Measurements from ENCODE around the gene LIPH. TPM values are rescaled to one million over a fixed set of nuclear protein-coding genes. Genes with fewer than 3 reads are reported as not detected.

The LIPH gene
- polyA plus RNA-seq, 3 donors, result not detected

DNA sequence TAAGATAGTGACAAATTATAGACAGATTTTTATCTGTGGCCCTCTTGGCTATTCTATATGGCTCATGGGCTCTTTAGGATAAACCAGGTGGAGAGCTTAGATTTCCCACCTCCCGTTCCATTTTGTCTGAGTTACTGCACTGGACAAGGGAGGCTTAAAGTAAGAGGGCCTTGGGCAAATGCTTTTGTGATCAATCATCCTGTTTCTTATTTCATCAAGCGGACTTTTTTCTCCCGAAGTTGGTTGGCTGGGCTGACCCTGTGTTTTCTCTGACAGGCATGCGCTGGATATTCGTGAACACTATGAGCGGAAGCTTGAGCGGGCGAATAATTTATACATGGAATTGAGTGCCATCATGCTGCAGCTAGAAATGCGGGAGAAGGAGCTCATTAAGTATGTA lies 86.9 kb downstream of the LIPH start:
- no peak overlapping the region for H2AFZ ChIP-seq (ENCODE audit: insufficient read depth, low read depth, low read length, poor library complexity, severe bottlenecking)
- Mint-ChIP-seq H3K27me3 (ENCODE audit: low read depth in 3 of 3) (no peaks in the 10 kb centered on the region), H3K4me3 (no peak overlapping the region), H3K9me3 (no peaks in the 10 kb centered on the region), H3K36me3 (no peaks in the 10 kb centered on the region), H3K4me1 (no peaks in the 10 kb centered on the region), H3K27ac (no peak overlapping the region)
- intact Hi-C loops (cut with micrococcal nuclease), result no loop called here
- no peaks in the 10 kb centered on the region for H3K9me3 ChIP-seq (replicated peaks in 1 of 2; ENCODE audit: control insufficient read depth in 1 of 2, insufficient read depth in 1 of 2, low read length in 2 of 2)
- no peak overlapping the region for H3K4me3 ChIP-seq (replicated peaks in 1 of 3; ENCODE audit: low read depth in 2 of 3, low read length in 3 of 3)
- H3K4me1 ChIP-seq (ENCODE audit: control insufficient read depth in 1 of 2, insufficient read depth in 2 of 2, low read length in 2 of 2), result no peaks in the 10 kb centered on the region
- DNase-seq, result no peak
- 100% methylated on average over 9 of the region's 9 CpGs for WGBS (ENCODE audit: insufficient coverage)
- no peaks in the 10 kb centered on the region for H3K36me3 ChIP-seq (replicated peaks in 1 of 2; ENCODE audit: control insufficient read depth in 1 of 2, insufficient read depth in 2 of 2, low read length in 2 of 2)
- no peak overlapping the region for H3K9ac ChIP-seq (ENCODE audit: insufficient read depth, low read length, poor library complexity, severe bottlenecking)
- no peaks in the 10 kb centered on the region for H3K79me2 ChIP-seq (ENCODE audit: insufficient read depth, low read length)
- H3K27me3 ChIP-seq (ENCODE audit: control insufficient read depth in 2 of 2, insufficient read depth in 2 of 2, low read length in 2 of 2), result no peaks in the 10 kb centered on the region
- no peaks in the 10 kb centered on the region for H4K20me1 ChIP-seq (ENCODE audit: insufficient read depth, low read length)
- TF ChIP-seq, protein P1, sequence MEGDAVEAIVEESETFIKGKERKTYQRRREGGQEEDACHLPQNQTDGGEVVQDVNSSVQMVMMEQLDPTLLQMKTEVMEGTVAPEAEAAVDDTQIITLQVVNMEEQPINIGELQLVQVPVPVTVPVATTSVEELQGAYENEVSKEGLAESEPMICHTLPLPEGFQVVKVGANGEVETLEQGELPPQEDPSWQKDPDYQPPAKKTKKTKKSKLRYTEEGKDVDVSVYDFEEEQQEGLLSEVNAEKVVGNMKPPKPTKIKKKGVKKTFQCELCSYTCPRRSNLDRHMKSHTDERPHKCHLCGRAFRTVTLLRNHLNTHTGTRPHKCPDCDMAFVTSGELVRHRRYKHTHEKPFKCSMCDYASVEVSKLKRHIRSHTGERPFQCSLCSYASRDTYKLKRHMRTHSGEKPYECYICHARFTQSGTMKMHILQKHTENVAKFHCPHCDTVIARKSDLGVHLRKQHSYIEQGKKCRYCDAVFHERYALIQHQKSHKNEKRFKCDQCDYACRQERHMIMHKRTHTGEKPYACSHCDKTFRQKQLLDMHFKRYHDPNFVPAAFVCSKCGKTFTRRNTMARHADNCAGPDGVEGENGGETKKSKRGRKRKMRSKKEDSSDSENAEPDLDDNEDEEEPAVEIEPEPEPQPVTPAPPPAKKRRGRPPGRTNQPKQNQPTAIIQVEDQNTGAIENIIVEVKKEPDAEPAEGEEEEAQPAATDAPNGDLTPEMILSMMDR (IDR thresholded peaks at IDR 0.05), result no peak
- H3K4me2 ChIP-seq (replicated peaks; ENCODE audit: extremely low read depth, low read length, poor library complexity, severe bottlenecking), result no peak overlapping the region
- H3K27ac ChIP-seq (ENCODE audit: low read depth in 1 of 2, low read length in 2 of 2), result no peak overlapping the region

DNA sequence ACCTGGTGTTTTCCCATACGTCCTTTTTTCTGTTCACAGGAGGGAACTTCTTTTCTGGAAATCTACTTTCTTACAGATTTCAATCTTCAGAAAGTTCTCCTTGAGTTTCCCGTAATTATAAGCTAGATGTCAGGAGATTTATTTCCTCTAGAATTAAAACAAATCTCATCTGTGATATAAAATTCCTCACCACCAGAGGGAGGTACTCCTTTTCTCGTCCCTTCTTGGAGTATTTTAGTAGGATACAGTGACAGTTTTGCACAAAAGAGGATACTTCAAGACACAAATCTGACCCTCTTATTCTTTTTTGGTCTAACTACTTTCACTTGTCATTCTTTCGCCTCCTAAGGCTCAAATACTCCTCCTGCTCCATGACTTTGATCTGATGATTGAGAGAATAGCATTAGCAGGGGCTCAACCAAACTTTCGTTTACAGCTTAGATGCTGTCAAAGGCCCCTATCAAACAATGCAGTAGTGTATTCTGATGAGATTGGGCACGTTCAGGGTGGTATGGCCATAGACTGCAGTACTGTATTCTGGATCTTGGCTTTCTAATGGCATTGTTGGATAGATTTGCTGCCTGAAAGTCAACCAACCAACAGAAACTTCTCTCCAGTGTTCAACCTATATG lies 91.6 kb downstream of the LIPH start:
- peaks cover 22% of the 10 kb centered on the region for H3K4me1 Mint-ChIP-seq
- H3K4me3 ChIP-seq (replicated peaks in 1 of 3; ENCODE audit: low read depth in 2 of 3, low read length in 3 of 3), result no peak overlapping the region
- 88% methylated on average over 1 of the region's 6 CpGs for WGBS (ENCODE audit: insufficient coverage)
- no peak overlapping the region for H3K4me3 Mint-ChIP-seq
- intact Hi-C loops (cut with micrococcal nuclease), result no loop called here
- H3K27me3 Mint-ChIP-seq (ENCODE audit: low read depth in 3 of 3), result peaks cover 0 to 2% (median 1%) of the 10 kb centered on the region in 3 donors
- no peak overlapping the region for H3K27ac Mint-ChIP-seq
- TF ChIP-seq, protein P1 (IDR thresholded peaks at IDR 0.05), result peak; percentile 31
- no peaks in the 10 kb centered on the region for H3K79me2 ChIP-seq (ENCODE audit: insufficient read depth, low read length)
- no peak overlapping the region for H3K9ac ChIP-seq (ENCODE audit: insufficient read depth, low read length, poor library complexity, severe bottlenecking)
- H3K27me3 ChIP-seq (ENCODE audit: control insufficient read depth in 2 of 2, insufficient read depth in 2 of 2, low read length in 2 of 2), result no peaks in the 10 kb centered on the region
- H3K4me1 ChIP-seq (ENCODE audit: control insufficient read depth in 1 of 2, insufficient read depth in 2 of 2, low read length in 2 of 2), result peaks cover 4 to 14% of the 10 kb centered on the region in 2 donors
- H3K36me3 ChIP-seq (replicated peaks in 1 of 2; ENCODE audit: control insufficient read depth in 1 of 2, insufficient read depth in 2 of 2, low read length in 2 of 2), result no peaks in the 10 kb centered on the region
- no peaks in the 10 kb centered on the region for H3K9me3 ChIP-seq (replicated peaks in 1 of 2; ENCODE audit: control insufficient read depth in 1 of 2, insufficient read depth in 1 of 2, low read length in 2 of 2)
- no peak overlapping the region for H3K27ac ChIP-seq (ENCODE audit: low read depth in 1 of 2, low read length in 2 of 2)
- peaks cover 0 to 4% (median 0%) of the 10 kb centered on the region in 7 donors for H3K9me3 Mint-ChIP-seq
- no peaks in the 10 kb centered on the region for H4K20me1 ChIP-seq (ENCODE audit: insufficient read depth, low read length)
- no peak overlapping the region for H3K4me2 ChIP-seq (replicated peaks; ENCODE audit: extremely low read depth, low read length, poor library complexity, severe bottlenecking)
- H3K36me3 Mint-ChIP-seq, result no peaks in the 10 kb centered on the region
- DNase-seq, result no peak
- H2AFZ ChIP-seq (ENCODE audit: insufficient read depth, low read depth, low read length, poor library complexity, severe bottlenecking), result no peak overlapping the region

Measured in CD14-positive monocyte (primary cell).